ENCODE data around the gene SCAF1.

DNA sequence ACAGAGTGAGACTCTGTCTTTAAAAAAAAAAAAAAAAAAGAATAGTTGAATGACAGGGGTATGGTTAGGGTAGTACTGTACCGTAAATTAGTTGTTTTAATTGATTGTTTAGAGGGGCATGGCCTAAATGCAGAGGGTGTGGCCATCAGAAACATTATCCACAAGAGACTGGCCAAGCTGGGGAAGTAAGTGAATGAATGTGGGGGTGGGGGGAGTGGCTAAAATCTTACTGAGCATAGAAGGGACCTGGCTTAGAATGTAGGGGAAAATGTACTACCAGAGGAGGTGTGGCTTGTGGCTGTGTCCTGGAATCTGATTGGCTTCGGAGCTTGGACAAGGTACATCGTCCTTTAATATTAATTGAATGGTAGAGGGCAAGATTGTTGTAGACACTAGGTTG lies 27.5 kb downstream of the SCAF1 start:
- TF ChIP-seq, protein P1, sequence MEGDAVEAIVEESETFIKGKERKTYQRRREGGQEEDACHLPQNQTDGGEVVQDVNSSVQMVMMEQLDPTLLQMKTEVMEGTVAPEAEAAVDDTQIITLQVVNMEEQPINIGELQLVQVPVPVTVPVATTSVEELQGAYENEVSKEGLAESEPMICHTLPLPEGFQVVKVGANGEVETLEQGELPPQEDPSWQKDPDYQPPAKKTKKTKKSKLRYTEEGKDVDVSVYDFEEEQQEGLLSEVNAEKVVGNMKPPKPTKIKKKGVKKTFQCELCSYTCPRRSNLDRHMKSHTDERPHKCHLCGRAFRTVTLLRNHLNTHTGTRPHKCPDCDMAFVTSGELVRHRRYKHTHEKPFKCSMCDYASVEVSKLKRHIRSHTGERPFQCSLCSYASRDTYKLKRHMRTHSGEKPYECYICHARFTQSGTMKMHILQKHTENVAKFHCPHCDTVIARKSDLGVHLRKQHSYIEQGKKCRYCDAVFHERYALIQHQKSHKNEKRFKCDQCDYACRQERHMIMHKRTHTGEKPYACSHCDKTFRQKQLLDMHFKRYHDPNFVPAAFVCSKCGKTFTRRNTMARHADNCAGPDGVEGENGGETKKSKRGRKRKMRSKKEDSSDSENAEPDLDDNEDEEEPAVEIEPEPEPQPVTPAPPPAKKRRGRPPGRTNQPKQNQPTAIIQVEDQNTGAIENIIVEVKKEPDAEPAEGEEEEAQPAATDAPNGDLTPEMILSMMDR (IDR thresholded peaks at IDR 0.05), result no peak
- no peak for TF ChIP-seq POLR2A (IDR thresholded peaks at IDR 0.05)

Data from uterus (tissue), 2 donors.